HG03196 (cell line): ENCODE data around the gene TMEM53.
"Not testable (repeated sequence)": the region's sequence is repeated elsewhere in the genome, so short reads cannot be mapped to it uniquely, and the experiment has no call there.

Source experiments
- ATAC-seq: cut with Tn5 transposase; IDR thresholded peaks from one replicate; pipeline ENCODE4 v1.9.1; 2021; ENCODE audit not compliant: unreplicated experiment

Gene TMEM53

GRCh38 chr1:44672961-44673674 lies 1.2 kb downstream of the TMEM53 start:
- ATAC-seq = no peak

DNA sequence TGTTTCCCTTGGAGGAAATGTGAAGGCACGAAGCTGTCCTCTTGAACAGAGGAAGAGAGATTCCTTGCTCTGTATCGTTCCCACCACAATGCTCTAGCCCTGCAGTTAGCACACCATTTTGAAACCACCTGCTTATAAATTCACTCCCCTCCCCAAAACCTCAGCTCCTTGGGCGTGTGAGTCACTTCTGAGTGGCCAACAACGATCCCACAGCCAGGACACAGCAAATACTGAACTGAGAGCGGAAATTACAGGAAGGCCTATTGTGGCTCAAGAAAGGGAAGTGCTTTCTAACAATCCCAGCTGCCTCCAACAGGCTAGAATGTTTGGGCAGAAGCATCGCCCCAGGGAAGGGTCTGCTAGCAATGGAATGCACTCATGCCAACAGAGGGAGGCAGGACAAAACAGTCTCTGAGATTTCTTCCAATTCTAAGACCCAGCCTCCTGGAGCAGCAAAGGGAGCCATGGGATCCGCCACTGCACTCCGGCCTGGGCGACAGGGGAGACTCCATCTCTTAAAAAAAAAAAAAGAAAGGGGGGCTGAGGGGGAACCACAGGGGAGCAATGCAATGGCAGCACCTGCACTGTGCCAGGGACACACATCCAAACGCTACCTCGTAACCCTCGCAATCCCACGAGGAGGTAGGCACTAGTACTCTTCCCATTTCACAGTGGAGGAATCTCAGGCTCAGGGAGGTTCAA lies 1.9 kb downstream of the TMEM53 start:
- no peak for ATAC-seq

GRCh38 chr1:44670751-44671640 lies 3.3 kb downstream of the TMEM53 start:
- ATAC-seq = no peak

- ATAC-seq = not testable (repeated sequence)
These were observed 7.6 kb downstream of the TMEM53 start for GRCh38 chr1:44666719-44667118.

- no peak for ATAC-seq
These were observed 9.4 kb downstream of the TMEM53 start for GRCh38 chr1:44664730-44665370.

DNA sequence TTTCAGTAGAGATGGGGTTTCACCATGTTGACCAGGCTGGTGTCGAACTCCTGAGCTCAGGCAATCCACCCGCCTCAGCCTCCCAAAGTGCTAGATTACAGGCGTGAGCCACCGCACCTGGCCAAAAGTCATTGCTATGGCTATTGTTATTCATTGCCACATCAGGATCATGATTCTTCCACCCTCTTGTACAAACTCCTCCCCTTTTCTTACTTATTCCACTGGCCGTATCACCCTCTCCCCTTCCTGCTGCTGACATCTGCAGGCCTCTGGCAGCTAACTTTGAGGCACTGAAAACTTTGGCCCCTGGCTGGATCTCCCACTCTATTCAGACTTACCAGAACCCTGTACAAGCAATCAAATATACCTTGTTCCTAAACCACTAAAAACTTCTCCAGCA lies 10.9 kb downstream of the TMEM53 start:
- no peak for ATAC-seq

- ATAC-seq = no peak
These were observed 11.6 kb downstream of the TMEM53 start for GRCh38 chr1:44662683-44663030.

DNA sequence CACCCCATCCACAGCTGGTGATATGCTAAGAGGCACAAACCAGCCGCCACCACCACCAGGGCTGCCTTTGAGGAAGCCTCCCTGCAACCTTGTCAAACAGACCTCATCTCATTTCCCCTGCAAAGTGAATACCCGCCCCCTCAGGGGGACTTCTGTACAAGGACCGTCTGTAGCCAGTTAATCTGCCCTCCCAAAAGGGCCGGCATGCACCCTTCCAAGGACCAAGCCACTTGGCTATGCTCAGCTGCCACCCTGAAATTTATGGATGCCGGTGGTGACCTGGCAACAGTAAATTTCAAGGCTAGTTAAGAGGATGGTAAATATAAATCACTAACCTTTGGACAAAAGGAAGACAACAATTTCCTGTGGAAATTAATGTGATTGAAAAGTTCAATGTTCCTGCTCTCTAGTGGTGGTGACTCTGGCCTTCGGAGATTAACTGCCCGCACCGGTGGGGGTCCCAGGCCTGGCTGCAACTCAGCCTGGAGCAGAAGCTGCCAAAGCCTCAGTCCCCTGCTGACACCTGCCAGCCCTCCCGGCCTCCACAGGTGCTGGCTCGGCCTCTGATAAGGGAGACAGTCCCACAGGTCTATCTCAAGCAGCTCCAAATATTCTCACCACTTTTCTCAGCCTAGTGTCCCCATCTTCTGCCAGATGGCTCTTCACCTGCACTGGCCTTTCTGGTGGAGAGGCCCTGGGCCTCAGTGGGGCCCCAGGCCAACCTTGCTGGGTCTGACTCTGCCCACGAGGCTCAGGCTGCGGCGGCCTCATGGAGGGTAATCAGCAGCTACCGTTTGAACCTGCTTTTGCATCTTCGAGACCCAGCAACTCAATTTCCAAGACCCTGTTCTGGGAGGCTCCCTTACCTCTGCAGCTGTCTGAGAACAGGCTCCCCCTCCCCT lies 12.2 kb downstream of the TMEM53 start:
- no peak for ATAC-seq

DNA sequence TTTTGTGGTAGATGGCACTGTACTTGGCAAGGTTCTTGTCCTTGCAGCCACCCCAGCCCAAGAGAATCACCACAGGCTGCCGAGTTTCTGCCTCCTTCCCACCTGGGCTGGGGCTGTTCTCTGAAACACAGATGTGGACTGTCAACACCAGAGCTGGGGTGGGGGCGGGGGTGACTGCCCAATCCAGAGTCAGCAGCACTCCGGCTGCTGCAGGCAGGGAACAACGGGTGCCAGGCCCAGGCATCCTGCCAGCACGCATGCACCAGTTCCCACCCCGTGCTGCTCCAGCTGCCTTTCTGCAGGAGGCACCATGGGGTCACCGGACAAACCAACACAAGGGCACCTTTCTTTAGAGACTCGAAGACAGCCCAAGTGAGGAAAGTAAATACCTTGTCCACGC lies 14.1 kb downstream of the TMEM53 start:
- ATAC-seq = no peak

- no peak for ATAC-seq
These were observed 14.7 kb downstream of the TMEM53 start for GRCh38 chr1:44659566-44659965.

GRCh38 chr1:44655609-44656008 lies 18.7 kb downstream of the TMEM53 start:
- no peak for ATAC-seq

- no peak for ATAC-seq
These were observed 19.6 kb downstream of the TMEM53 start for GRCh38 chr1:44654621-44655187.

- ATAC-seq = no peak
These were observed 20.9 kb downstream of the TMEM53 start for GRCh38 chr1:44653107-44653964.

GRCh38 chr1:44652445-44653106 lies 21.7 kb downstream of the TMEM53 start:
- no peak for ATAC-seq

DNA sequence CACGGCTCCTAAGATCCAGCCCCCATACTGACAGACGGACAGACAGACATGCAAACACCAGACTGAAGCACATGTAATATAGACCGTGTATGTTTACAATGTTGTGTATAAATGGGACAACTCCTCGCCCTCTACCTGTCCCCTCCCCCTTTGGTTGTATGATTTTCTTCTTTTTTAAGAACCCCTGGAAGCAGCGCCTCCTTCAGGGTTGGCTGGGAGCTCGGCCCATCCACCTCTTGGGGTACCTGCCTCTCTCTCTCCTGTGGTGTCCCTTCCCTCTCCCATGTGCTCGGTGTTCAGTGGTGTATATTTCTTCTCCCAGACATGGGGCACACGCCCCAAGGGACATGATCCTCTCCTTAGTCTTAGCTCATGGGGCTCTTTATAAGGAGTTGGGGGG lies 23.2 kb downstream of the TMEM53 start:
- ATAC-seq = no peak

- no peak for ATAC-seq
These were observed 24.0 kb downstream of the TMEM53 start for GRCh38 chr1:44650159-44650831.

GRCh38 chr1:44649788-44650158 lies 24.5 kb downstream of the TMEM53 start:
- ATAC-seq = no peak
